ENCODE data around the gene TRIM67. TPM values are rescaled to one million over a fixed set of nuclear protein-coding genes. Genes with fewer than 3 reads are reported as not detected.

Gene TRIM67
- 1 to 10 TPM in 3 of 9 donors, under 1 TPM in 6; 0.06 to 1.5 (median 0.30) TPM for total RNA-seq
- under 1 TPM; 0.10 to 0.62 (median 0.32) TPM for polyA plus RNA-seq
- long read RNA-seq, donor 1: 0 reads
- long read RNA-seq, donor 2, partial matches to known transcripts: 28 of 48 reads
- long read RNA-seq, donor 2, other reads (novel, unspliced or antisense): 20 of 48 reads
- long read RNA-seq, donor 3: 0 reads
- long read RNA-seq, donor 4: 0 reads
- long read RNA-seq, donor 5: 0 reads
- long read RNA-seq, donor 6, partial matches to known transcripts: 0 of 1 reads
- long read RNA-seq, donor 6, other reads (novel, unspliced or antisense): 1 of 1 reads
- long read RNA-seq, donor 7: 0 reads
- long read RNA-seq, donor 8: 0 reads
- long read RNA-seq, donor 9: 0 reads
- long read RNA-seq, donor 10: 0 reads

DNA sequence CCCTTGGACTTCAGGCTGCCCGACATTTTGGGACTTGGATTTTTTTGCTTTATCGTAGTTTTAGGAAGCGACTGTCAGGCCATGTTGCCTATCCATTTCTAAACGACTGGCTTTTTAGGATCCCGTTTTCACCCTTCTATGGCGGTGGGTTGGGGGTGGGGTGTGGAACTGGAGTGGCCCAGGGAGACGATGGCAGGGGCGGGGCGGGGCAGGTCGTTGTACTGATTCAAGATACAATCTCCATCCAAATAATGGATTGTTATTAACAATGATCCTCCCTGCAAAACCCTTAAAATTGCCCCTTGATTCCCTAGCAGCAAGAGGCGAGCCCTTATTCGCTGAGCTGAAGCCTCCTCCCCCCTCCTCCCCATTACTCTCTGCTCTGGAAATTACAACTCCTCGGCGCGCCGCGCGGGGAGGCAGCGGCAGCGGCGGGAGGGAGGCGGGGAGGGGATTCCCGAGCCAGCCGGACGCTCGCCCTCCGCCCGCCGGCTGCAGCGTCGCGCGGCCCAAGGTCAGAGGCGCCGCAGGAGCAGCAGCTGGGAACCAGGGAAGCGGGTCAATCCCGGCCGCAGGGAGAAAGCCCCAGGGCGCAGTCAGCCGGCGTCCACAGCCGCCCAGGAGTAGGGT is at the start of gene TRIM67:
TRIM67 (plus strand) TSS at position 392 of the 630 bp plus-strand sequence. CDS start 912 bp downstream, outside the sequence.
- Histone ChIP-seq H3K4me1 (replicated peaks in 1 of 2) (peaks cover 14 to 36% of the 10 kb centered on the region in 2 donors), H3K27ac (peak within 1 kb of the TSS in 2 of 5 donors; percentile 11 to 34), H3K9me3 (replicated peaks in 1 of 3) (no peaks in the 10 kb centered on the region), H3K36me3 (replicated peaks in 1 of 2) (no peaks in the 10 kb centered on the region), H3K4me3 (peak within 1 kb of the TSS in 2 of 4 donors; percentile 18 to 66), H3K27me3 (peaks cover 14% of the 10 kb centered on the region)
- DNase-seq: peak in 6 of 7 donors; percentile 43 to 56 (median 46)
- WGBS, 4 donors: 0 to 3% (median 1%) methylated on average over 12 to 42 of the region's 42 CpGs
- intact Hi-C loops (cut with DNase I): no loop called here
- TF ChIP-seq POLR2A (IDR thresholded peaks at IDR 0.05): no peak
- TF ChIP-seq, protein P1, sequence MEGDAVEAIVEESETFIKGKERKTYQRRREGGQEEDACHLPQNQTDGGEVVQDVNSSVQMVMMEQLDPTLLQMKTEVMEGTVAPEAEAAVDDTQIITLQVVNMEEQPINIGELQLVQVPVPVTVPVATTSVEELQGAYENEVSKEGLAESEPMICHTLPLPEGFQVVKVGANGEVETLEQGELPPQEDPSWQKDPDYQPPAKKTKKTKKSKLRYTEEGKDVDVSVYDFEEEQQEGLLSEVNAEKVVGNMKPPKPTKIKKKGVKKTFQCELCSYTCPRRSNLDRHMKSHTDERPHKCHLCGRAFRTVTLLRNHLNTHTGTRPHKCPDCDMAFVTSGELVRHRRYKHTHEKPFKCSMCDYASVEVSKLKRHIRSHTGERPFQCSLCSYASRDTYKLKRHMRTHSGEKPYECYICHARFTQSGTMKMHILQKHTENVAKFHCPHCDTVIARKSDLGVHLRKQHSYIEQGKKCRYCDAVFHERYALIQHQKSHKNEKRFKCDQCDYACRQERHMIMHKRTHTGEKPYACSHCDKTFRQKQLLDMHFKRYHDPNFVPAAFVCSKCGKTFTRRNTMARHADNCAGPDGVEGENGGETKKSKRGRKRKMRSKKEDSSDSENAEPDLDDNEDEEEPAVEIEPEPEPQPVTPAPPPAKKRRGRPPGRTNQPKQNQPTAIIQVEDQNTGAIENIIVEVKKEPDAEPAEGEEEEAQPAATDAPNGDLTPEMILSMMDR (IDR thresholded peaks at IDR 0.05): no peak

DNA sequence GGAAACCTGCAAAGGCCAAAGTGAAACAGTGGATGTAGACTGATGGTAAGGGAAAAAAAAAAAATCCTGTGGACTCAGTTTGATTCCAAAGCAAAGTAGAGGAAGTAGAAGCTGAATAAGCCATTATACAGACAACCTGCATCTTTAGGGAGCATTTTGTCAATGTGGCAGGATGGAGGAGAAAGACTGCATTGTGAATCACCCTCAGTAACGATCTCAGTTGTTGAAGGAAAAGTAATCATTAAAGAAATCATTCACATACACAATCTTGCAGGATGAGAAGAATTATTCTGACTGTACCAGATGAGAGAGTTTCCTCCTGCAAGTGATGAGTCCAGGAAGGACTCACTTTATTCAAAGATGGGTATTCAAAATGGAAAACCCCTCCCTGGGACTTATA is 45.1 kb upstream of the TRIM67 start:
- TF ChIP-seq POLR2A (IDR thresholded peaks at IDR 0.05): no peak
- TF ChIP-seq, protein P1 (IDR thresholded peaks at IDR 0.05): no peak
- intact Hi-C loops (cut with DNase I): no loop called here
- no peak overlapping the region for H3K27ac ChIP-seq
- no peak overlapping the region for H3K4me3 ChIP-seq
- peaks cover under 1% of the 10 kb centered on the region for H3K27me3 ChIP-seq
- no peaks in the 10 kb centered on the region for H3K4me1 ChIP-seq (replicated peaks in 1 of 2)
- 15 to 34% (median 23%) methylated on average over 1 of the region's 1 CpG for WGBS, 4 donors
- no peaks in the 10 kb centered on the region for H3K36me3 ChIP-seq (replicated peaks in 1 of 2)
- H3K9me3 ChIP-seq (replicated peaks in 1 of 3): no peaks in the 10 kb centered on the region
- no peak for DNase-seq

DNA sequence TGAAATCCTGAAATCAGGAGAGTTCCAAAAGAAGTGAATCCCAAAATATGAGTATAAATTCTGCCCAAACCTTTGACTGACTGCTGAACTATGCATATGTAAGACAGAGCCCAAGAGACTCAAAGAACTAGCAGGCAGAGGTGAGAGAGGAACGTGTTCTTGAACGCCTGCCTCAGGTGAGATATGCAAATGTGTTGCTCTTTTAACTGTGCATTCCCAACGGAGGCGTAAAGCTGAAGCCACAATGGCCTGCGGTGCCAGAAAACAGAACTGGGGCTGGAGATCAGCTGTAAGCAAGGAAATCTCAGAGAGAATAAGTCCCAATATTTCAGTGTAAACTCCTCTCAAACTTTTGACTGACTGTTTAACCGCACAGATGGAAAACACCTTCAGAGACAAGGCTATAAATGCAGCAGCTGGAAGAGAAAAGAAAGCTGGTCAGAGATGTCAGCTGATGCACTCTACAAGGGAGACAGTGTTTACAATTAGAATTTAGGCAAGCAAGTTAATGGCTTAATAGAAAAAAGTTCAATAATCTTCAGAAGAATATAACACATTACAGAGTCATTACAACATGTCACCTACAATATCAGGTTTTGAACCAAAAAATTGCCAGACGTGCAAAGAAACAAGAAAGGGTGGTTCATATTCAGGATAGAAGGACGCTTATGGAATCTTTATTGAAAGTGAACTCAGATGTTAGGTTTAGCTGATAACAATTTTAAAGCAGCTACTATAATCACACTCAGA is 43.0 kb upstream of the TRIM67 start:
- no peaks in the 10 kb centered on the region for H3K27me3 ChIP-seq
- no peaks in the 10 kb centered on the region for H3K9me3 ChIP-seq (replicated peaks in 1 of 3)
- no peaks in the 10 kb centered on the region for H3K4me1 ChIP-seq (replicated peaks in 1 of 2)
- intact Hi-C loops (cut with DNase I): no loop called here
- no peak overlapping the region for H3K27ac ChIP-seq
- WGBS, 4 donors: 47 to 58% (median 50%) methylated on average over 8 of the region's 8 CpGs
- no peaks in the 10 kb centered on the region for H3K36me3 ChIP-seq (replicated peaks in 1 of 2)
- TF ChIP-seq, protein P1 (IDR thresholded peaks at IDR 0.05): no peak
- TF ChIP-seq POLR2A (IDR thresholded peaks at IDR 0.05): no peak
- DNase-seq: no peak
- H3K4me3 ChIP-seq: no peak overlapping the region

DNA sequence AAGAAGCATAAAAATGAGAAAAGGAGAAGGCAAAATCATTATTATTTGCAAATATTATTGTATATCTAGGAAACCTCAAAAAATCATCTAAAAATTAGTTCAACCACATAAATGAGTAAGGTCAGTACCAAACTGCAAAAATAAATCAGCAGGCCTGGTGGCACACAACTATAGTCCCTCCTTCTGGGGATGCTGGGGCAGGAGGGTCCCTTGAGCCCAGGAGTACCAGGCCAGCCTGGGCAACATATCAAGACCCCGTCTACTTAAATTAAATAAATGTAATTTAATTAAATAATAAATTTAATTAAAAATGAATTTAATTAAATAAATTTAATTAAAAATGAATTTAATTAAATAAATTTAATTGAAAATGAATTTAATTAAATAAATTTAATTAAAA is 40.3 kb upstream of the TRIM67 start:
- intact Hi-C loops (cut with DNase I): no loop called here
- no peaks in the 10 kb centered on the region for H3K9me3 ChIP-seq (replicated peaks in 1 of 3)
- 89 to 97% (median 94%) methylated on average over 1 of the region's 1 CpG for WGBS, 4 donors
- no peaks in the 10 kb centered on the region for H3K36me3 ChIP-seq (replicated peaks in 1 of 2)
- H3K27ac ChIP-seq: no peak overlapping the region
- TF ChIP-seq, protein P1 (IDR thresholded peaks at IDR 0.05): no peak
- TF ChIP-seq POLR2A (IDR thresholded peaks at IDR 0.05): no peak
- no peak for DNase-seq
- H3K27me3 ChIP-seq: no peaks in the 10 kb centered on the region
- no peak overlapping the region for H3K4me3 ChIP-seq
- no peaks in the 10 kb centered on the region for H3K4me1 ChIP-seq (replicated peaks in 1 of 2)
